Upper lobe of right lung (tissue), 1 donor: Measurements from ENCODE around the gene HEMGN. TPM values are rescaled to one million over a fixed set of nuclear protein-coding genes. Genes with fewer than 3 reads are reported as not detected.

Experiments used
- ATAC-seq: fragments of 200-7000 bp; cut with Tn5 transposase; one replicate; pipeline ENCODE4 v1.9.1; 2020; ENCODE audit warnings: mild to moderate bottlenecking, moderate library complexity
- DNase-seq: peaks from one replicate; pipeline ENCODE4 v3.0.0-alpha.2; 2020
- H3K27ac ChIP-seq: fragments of 200-600 bp; one replicate; pipeline ENCODE4 v1.8.0; 2022
- H3K27me3 ChIP-seq: fragments of 200-600 bp; one replicate; pipeline ENCODE4 v1.8.0; 2022; ENCODE audit warnings: mild to moderate bottlenecking
- H3K36me3 ChIP-seq: fragments of 200-600 bp; one replicate; pipeline ENCODE4 v1.8.0; 2022
- H3K4me1 ChIP-seq: fragments of 200-600 bp; one replicate; pipeline ENCODE4 v1.8.0; 2022
- H3K4me3 ChIP-seq: fragments of 200-600 bp; one replicate; pipeline ENCODE4 v1.8.0; 2022; ENCODE audit warnings: mild to moderate bottlenecking
- H3K9me3 ChIP-seq: fragments of 200-600 bp; one replicate; pipeline ENCODE4 v1.8.0; 2022
- CTCF ChIP-seq: fragments of 200-600 bp; IDR thresholded peaks from one replicate; pipeline ENCODE4 v1.8.0; 2022; ENCODE audit warnings: antibody characterized with exemption
- intact Hi-C: fragments of 100-400 bp; cut with DNase I; formaldehyde crosslinking; loops from one replicate; pipeline ENCODE4 v1.11.0; 2022
- total RNA-seq: library from RNA; stranded (reverse); fragmentation: NEBNext Ultra II Directional; extraction: Animal tissue kit (Norgen Biotek cat#: 25700); gene quantifications from one replicate; pipeline ENCODE4 v1.2.1, GENCODE V29; 2021
- donor health status: DM: no; HTN: yes; CAD: no; lungs with severe emphysema.

Gene HEMGN
- total RNA-seq, 1 donor from 2014 or later, result not detected

GRCh38 chr9:97891736-97892135 lies 46.2 kb downstream of the HEMGN start:
- H3K27me3 ChIP-seq, result no peaks in the 10 kb centered on the region
- no peak for TF ChIP-seq CTCF

GRCh38 chr9:97889941-97890887 lies 47.8 kb downstream of the HEMGN start:
- Histone ChIP-seq H3K36me3 (no peaks in the 10 kb centered on the region), H3K4me3 (no peak overlapping the region), H3K4me1 (no peaks in the 10 kb centered on the region), H3K27me3 (no peaks in the 10 kb centered on the region), H3K9me3 (no peaks in the 10 kb centered on the region), H3K27ac (no peak overlapping the region)
- ATAC-seq (peak; percentile 85), DNase-seq (peak; percentile 74)
- peak; percentile 72 for TF ChIP-seq CTCF
- intact Hi-C loops, result no loop called here

More at GRCh38 chr9:97891736-97892135, 46.2 kb downstream of the HEMGN start:
- no peaks in the 10 kb centered on the region for H3K9me3 ChIP-seq
- intact Hi-C loops, result no loop called here
- H3K4me1 ChIP-seq, result no peaks in the 10 kb centered on the region
- ATAC-seq, result no peak
- H3K36me3 ChIP-seq, result no peaks in the 10 kb centered on the region
- H3K4me3 ChIP-seq, result no peak overlapping the region
- DNase-seq, result no peak
- no peak overlapping the region for H3K27ac ChIP-seq

GRCh38 chr9:97880336-97880735 lies 57.6 kb downstream of the HEMGN start:
- TF ChIP-seq CTCF, result no peak
- Histone ChIP-seq H3K4me1 (peaks cover 3% of the 10 kb centered on the region), H3K36me3 (no peaks in the 10 kb centered on the region), H3K27me3 (no peaks in the 10 kb centered on the region), H3K9me3 (no peaks in the 10 kb centered on the region), H3K27ac (no peak overlapping the region), H3K4me3 (no peak overlapping the region)
- intact Hi-C loops, result no loop called here
- no peak for DNase-seq
- ATAC-seq, result no peak

Other genes with a start within 250 kb of the HEMGN start
- 11.2 TPM for gene XPA, start 240.8 kb downstream of the HEMGN start, total RNA-seq
- not detected for gene FOXE1, start 84.9 kb downstream of the HEMGN start, total RNA-seq
- gene TRMO, start 15.7 kb downstream of the HEMGN start, total RNA-seq, result 17.3 TPM
- 107 TPM for gene ANP32B, start 45.2 kb upstream of the HEMGN start, total RNA-seq
- 53.8 TPM for gene NANS, start 118.6 kb upstream of the HEMGN start, total RNA-seq
- gene TRIM14, start 181.1 kb upstream of the HEMGN start, total RNA-seq, result 38.7 TPM